GM21528 (cell line): Measurements from ENCODE around the gene CMC2.
A peak's percentile ranks its signal among the peaks of the same experiment; 100 is the strongest.

Experiments
- ATAC-seq: cut with Tn5 transposase; IDR thresholded peaks from one replicate; pipeline ENCODE4 v1.9.1; 2021; ENCODE audit warnings: mild to moderate bottlenecking, moderate library complexity; ENCODE audit not compliant: unreplicated experiment, low FRiP score

The CMC2 gene

GRCh38 chr16:81006813-81007695 lies at the start of gene CMC2, which contains the start of gene CENPN:
Gene CMC2, minus strand, starts transcription at chr16:81006885. Its CDS starts 9,491 bp downstream, at chr16:80997394.
Gene CENPN, plus strand, starts transcription at chr16:81007214. Its CDS starts 4,726 bp downstream, at chr16:81011940.
- peak; percentile 89 for ATAC-seq

GRCh38 chr16:81053761-81054160 lies 47.1 kb upstream of the CMC2 start:
- ATAC-seq = no peak

DNA sequence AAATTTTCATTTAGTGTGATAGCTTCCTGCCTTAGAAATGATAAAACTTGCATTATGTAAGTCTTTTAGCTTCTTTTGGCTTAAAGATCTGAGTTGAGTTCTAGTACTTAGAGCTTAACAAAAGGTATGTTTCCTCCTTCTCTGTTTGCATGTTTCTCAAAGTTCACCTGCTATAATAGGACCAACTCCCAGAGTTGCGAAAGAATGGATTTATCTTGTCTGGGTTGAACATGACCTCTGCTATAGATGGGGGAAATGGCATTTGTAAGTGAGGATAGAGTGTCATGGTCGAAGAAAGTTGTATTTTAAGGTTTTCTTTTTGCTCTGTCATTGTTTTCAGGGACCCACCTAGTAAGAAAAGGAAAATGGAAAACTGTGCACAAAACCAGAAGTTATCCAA lies 36.1 kb upstream of the CMC2 start:
- ATAC-seq = no peak

DNA sequence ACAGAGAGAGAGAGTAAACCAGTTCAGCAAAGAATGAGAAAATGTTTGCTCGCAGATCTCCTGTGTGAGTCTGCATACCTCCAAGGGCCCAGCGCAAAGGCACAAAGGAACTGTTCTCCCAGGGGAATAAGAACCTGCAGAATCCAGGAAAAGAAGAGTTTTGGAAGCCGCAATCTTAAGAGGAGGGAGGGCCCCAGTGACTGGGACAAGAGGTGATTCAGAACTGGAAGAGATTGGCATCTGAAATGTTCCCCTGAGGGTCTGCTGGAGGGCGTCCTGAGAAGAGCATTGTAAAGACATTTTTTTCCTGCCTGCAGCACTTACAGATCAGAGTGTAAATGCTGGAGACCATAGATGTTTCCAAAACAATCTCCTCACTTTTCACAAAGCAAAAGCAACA lies 35.0 kb upstream of the CMC2 start:
- no peak for ATAC-seq

GRCh38 chr16:81040842-81041241 lies 34.2 kb upstream of the CMC2 start:
- no peak for ATAC-seq

DNA sequence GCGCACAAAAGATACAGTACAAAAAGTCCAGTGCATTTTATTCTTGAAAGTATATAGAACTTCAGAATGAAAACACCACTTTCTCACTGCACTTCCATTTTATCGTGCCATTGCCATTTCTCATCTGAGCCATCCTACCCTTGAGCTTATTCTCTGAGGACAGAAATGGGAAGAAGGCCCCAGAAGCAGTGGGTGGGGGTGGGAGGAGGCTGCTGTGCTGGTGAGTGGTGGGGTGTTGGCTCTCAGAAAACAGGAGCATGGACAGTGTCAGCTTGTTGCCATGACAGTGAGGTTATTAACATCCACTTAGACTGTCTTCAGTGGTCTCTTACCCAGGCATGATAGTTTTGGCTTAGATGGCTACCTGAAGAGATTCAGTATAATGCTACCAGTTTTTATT lies 33.4 kb upstream of the CMC2 start:
- no peak for ATAC-seq

DNA sequence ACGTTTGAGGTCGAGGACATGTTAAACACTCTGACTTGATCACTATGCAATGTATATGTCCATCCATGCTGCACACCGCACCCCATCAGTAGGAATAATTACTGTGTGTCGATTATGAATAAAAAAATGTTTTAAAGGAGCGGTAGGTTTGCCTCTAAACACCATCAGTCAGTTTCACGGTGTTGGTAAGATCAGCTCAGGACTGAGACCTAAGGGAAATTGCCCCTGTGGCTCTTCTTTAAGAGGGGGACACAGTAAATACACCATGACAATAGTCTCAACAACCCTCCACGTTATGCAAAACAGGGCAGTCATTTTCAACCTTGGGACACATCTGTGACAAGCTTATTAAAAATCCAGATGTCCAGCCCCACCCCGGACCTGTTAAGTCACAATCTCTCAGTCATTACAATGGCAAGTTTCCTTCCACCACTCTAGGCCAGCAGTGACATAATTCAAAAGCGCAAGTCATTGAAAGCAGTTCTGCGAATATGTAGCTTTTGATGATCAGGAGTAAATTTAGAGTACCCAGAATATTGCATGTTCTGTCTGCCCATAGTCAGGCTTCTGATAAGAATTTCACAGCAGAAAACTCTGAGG lies 30.2 kb upstream of the CMC2 start:
- ATAC-seq = no peak

- ATAC-seq = peak; percentile 63
Observed at GRCh38 chr16:81035975-81036750, 29.5 kb upstream of the CMC2 start.

GRCh38 chr16:81035398-81035974 lies 28.8 kb upstream of the CMC2 start, which contains the start of gene ATMIN:
Gene ATMIN, plus strand, starts transcription at chr16:81035842. Its CDS starts 29 bp downstream, at chr16:81035871.
- peak; percentile 84 for ATAC-seq

- ATAC-seq = no peak
Observed at GRCh38 chr16:81029930-81030604, 23.4 kb upstream of the CMC2 start.

DNA sequence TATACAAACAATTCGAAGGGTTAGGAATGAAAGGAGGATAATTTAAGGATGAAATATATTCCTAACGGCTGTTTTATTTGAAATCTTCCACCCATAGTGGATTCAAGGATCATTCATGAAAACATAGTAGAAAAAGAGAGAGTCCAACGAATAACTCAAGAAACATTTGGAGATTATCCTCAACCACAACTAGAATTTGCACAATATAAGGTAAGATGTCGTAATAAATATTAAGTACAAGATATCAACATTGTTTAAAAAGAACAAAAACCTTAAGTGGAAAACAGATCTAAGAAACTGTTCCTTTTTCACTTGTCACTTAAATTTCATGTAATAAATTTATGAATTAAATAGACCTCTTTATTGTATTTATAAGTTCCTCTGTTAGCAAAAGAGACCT lies 19.7 kb upstream of the CMC2 start:
- ATAC-seq = no peak

GRCh38 chr16:81018496-81018895 lies 11.8 kb upstream of the CMC2 start:
- ATAC-seq = no peak

DNA sequence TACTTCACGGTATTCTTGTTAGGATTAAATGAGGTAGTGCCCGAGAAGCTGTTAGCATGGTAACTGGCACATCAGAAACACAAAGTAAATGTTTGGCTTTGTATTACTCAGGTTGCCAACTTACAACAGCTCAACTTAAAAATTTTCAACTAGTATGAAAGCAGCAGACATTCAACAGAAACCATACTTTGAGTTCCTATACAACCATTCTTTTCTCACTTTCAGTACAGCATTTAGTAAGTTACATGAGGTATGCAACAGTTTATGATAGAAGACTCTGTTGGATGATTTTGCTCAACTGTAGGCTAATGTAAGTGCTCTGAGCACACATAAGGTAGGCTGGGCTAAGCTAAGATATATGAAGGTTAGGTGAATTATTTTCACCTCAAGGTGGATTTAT lies 8.0 kb upstream of the CMC2 start:
- ATAC-seq = no peak

- no peak for ATAC-seq
Observed at GRCh38 chr16:81012974-81013373, 6.3 kb upstream of the CMC2 start.

DNA sequence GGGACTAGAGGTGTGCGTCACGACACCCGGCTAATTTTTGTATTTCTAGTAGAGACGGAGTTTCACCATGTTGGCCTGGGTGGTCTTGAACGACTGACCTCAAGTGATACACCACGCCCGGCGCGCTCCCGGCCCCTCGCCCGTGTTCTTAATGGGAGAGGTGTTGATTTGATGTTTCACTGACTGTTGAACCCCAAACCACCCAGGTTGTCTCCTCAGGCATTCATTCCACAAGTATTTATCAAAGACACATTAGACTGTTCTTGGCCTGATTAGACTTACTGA lies 1.8 kb upstream of the CMC2 start:
- ATAC-seq = no peak

- peak; percentile 30 for ATAC-seq
Observed at GRCh38 chr16:81006211-81006812, 373 bp downstream of the CMC2 start.

- no peak for ATAC-seq
Observed at GRCh38 chr16:81005610-81006161, 999 bp downstream of the CMC2 start.

DNA sequence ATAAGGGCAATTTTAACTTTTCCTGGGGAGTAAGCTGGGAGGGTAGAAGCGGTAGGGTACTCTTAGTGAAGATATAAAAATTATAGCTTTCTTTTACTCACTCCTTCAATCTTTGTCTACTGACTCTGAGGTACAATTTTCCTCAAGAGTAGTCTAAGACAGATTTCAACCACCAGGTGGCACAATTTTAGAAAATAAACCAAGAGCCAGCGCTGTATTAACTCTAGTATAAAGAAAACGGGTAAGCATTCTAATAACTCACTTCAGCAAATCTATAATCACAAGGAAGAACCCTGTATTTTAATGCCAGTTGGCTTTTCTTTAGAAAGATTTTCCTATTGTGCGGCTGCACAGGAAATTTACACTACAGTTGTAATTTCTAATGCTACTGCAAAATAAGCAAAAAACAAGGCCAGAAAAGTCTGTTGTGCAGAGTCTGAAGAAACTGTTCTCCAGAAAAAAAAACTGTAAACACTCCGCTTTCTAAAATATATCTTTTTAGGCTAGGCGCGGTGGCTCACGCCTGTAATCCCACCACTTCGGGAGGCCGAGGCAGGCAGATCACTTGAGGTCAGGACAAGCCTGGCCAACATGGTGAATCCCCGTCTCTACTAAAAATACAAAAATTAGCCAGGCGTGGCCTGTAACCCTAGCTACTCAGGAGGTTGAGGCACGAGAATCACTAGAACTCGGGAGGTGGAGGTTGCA lies 1.9 kb downstream of the CMC2 start:
- no peak for ATAC-seq
